H1 (cell line): ENCODE measurements around the gene NCF2. TPM values are rescaled to one million over a fixed set of nuclear protein-coding genes. Genes with fewer than 3 reads are reported as not detected.

Source experiments
- CTCF ChIA-PET: fragments of 300-600 bp; sonication (Branson Sonifier 250); formaldehyde crosslinking; loops from one replicate; lab custom pipeline; 2021; ENCODE audit not compliant: partially characterized antibody; lab: Charles Lee
- POLR2A ChIA-PET: fragments of 300-600 bp; sonication (Branson Sonifier 250); formaldehyde crosslinking; loops from one replicate; lab custom pipeline; 2021; ENCODE audit warnings: inconsistent platforms; ENCODE audit not compliant: partially characterized antibody; lab: Charles Lee
- DNase-seq, 2 experiments: peaks; one replicate each; pipeline versions ENCODE4 v3.0.0 to v3.0.0-alpha.2; 2010 to 2022; ENCODE audit warnings: low spot score in 2 of 2, low read depth in 1 of 2, mixed read lengths in 1 of 2
- FAIRE-seq: peaks from 2 replicates; lab custom pipeline; 2011; peaks lifted over from hg19 to GRCh38; lab: Jason Lieb, UNC
- H2AFZ ChIP-seq: 2 replicates; pipeline ENCODE4 v1.8.1; 2012; ENCODE audit warnings: low read length, inconsistent platforms
- H2AK5ac ChIP-seq: 2 replicates; pipeline ENCODE4 v1.6.1; 2013; ENCODE audit warnings: low read depth, low read length
- H2BK120ac ChIP-seq: replicated peaks from 2 replicates; pipeline ENCODE3; 2013; ENCODE audit warnings: low read depth, low read length, inconsistent platforms
- H2BK12ac ChIP-seq: 2 replicates; pipeline ENCODE4 v1.6.1; 2013; ENCODE audit warnings: low read depth, low read length
- H2BK15ac ChIP-seq: 2 replicates; pipeline ENCODE4 v1.6.1; 2013; ENCODE audit warnings: low read length
- H2BK20ac ChIP-seq: 2 replicates; pipeline ENCODE4 v1.6.1; 2013; ENCODE audit warnings: low read length
- H2BK5ac ChIP-seq: 2 replicates; pipeline ENCODE4 v1.6.1; 2013; ENCODE audit warnings: low read depth, low read length
- H3K14ac ChIP-seq: 2 replicates; pipeline ENCODE4 v1.6.1; 2013; ENCODE audit warnings: inconsistent platforms; ENCODE audit not compliant: insufficient read length
- H3K18ac ChIP-seq: 2 replicates; pipeline ENCODE4 v1.6.1; 2013; ENCODE audit warnings: low read length; ENCODE audit errors: extremely low read depth
- H3K23ac ChIP-seq: 2 replicates; pipeline ENCODE4 v1.6.1; 2013; ENCODE audit warnings: inconsistent platforms; ENCODE audit not compliant: insufficient read length
- H3K23me2 ChIP-seq: 2 replicates; pipeline ENCODE4 v1.6.1; 2013; ENCODE audit warnings: low read depth, low read length
- H3K27ac ChIP-seq: 2 replicates; pipeline ENCODE4 v1.6.1; 2011; ENCODE audit warnings: low read depth, low read length, inconsistent platforms
- H3K27me3 ChIP-seq, 4 experiments: replicated peaks in 1 of 4; 1 replicate in 1 of 4; 2 replicates in 3 of 4; pipeline versions ENCODE4 v1.6.1 to v1.8.1; 2011 to 2013; ENCODE audit warnings: low read length in 3 of 4, mild to moderate bottlenecking in 3 of 4, inconsistent platforms in 2 of 4, mixed read lengths in 2 of 4, moderate library complexity in 1 of 4; ENCODE audit not compliant: control insufficient read depth in 3 of 4, insufficient read depth in 3 of 4; ENCODE audit errors: extremely low read depth in 1 of 4
- H3K36me3 ChIP-seq, 4 experiments: 2 replicates each; pipeline versions ENCODE4 v1.6.1 to v1.8.1; 2011 to 2013; ENCODE audit warnings: mild to moderate bottlenecking in 4 of 4, low read length in 3 of 4, moderate library complexity in 2 of 4, control low read depth in 1 of 4, inconsistent platforms in 1 of 4; ENCODE audit not compliant: insufficient read depth in 4 of 4, control insufficient read depth in 2 of 4
- H3K4ac ChIP-seq: replicated peaks from 2 replicates; pipeline ENCODE3; 2013; ENCODE audit warnings: low read length, low read depth, mixed read lengths, inconsistent platforms; ENCODE audit not compliant: insufficient read length
- H3K4me1 ChIP-seq, 4 experiments: replicated peaks in 1 of 4; 1 replicate in 1 of 4; 2 replicates in 3 of 4; pipeline versions ENCODE4 v1.6.1 to v1.8.1; 2011 to 2013; ENCODE audit warnings: low read length in 3 of 4, inconsistent platforms in 2 of 4, mixed read lengths in 1 of 4; ENCODE audit not compliant: insufficient read depth in 4 of 4, control insufficient read depth in 3 of 4
- H3K4me2 ChIP-seq, 2 experiments: 2 replicates each; pipeline versions ENCODE4 v1.6.1 to v1.8.1; 2011 to 2013; ENCODE audit warnings: low read depth in 2 of 2, low read length in 2 of 2, control low read depth in 1 of 2, inconsistent platforms in 1 of 2, mild to moderate bottlenecking in 1 of 2; ENCODE audit not compliant: insufficient read depth in 1 of 2
- H3K4me3 ChIP-seq, 4 experiments: fragments of 200-600, 300-600 bp in 1 of 4; sonication (generic), shearing (Covaris generic), sonication (Bioruptor Twin) in 1 of 4; 2 replicates each; pipeline versions ENCODE4 v1.5.1 to v1.8.1; 2011 to 2016; ENCODE audit warnings: low read length in 4 of 4, low read depth in 3 of 4, control low read depth in 2 of 4, inconsistent platforms in 2 of 4, mild to moderate bottlenecking in 2 of 4, mixed read lengths in 1 of 4, moderate library complexity in 1 of 4; ENCODE audit not compliant: insufficient read depth in 2 of 4; ENCODE audit errors: extremely low read depth in 1 of 4
- H3K56ac ChIP-seq: replicated peaks from 2 replicates; pipeline ENCODE3; 2013; ENCODE audit warnings: low read depth, mild to moderate bottlenecking, mixed read lengths, low read length, inconsistent platforms; ENCODE audit not compliant: insufficient read length
- H3K79me1 ChIP-seq: 2 replicates; pipeline ENCODE4 v1.6.1; 2013; ENCODE audit warnings: low read depth, low read length, control low read depth
- H3K79me2 ChIP-seq, 2 experiments: 2 replicates each; pipeline versions ENCODE4 v1.6.1 to v1.8.1; 2012 to 2013; ENCODE audit warnings: low read length in 2 of 2, mild to moderate bottlenecking in 2 of 2, inconsistent platforms in 1 of 2; ENCODE audit not compliant: insufficient read depth in 2 of 2, control insufficient read depth in 1 of 2
- H3K9ac ChIP-seq, 4 experiments: replicated peaks in 1 of 4; 1 replicate in 1 of 4; 2 replicates in 3 of 4; pipeline versions ENCODE4 v1.6.1 to v1.8.1; 2011 to 2013; ENCODE audit warnings: low read depth in 3 of 4, low read length in 3 of 4, control low read depth in 2 of 4, mild to moderate bottlenecking in 2 of 4, moderate library complexity in 2 of 4, inconsistent platforms in 1 of 4; ENCODE audit errors: extremely low read depth in 1 of 4
- H3K9me3 ChIP-seq, 2 experiments: 2 replicates each; pipeline versions ENCODE4 v1.6.1 to v1.8.1; 2012 to 2013; ENCODE audit warnings: mild to moderate bottlenecking in 2 of 2, moderate library complexity in 2 of 2, control low read depth in 1 of 2, inconsistent platforms in 1 of 2, low read depth in 1 of 2, low read length in 1 of 2, mixed read lengths in 1 of 2; ENCODE audit not compliant: insufficient read depth in 2 of 2
- H4K20me1 ChIP-seq, 2 experiments: replicated peaks in 1 of 2; 2 replicates each; pipeline versions ENCODE3 to v1.8.1; 2011 to 2013; ENCODE audit warnings: inconsistent platforms in 2 of 2, low read length in 2 of 2, mild to moderate bottlenecking in 1 of 2; ENCODE audit not compliant: insufficient read depth in 2 of 2, control insufficient read depth in 1 of 2
- H4K5ac ChIP-seq: 2 replicates; pipeline ENCODE4 v1.6.1; 2013; ENCODE audit warnings: low read length, low read depth, mixed read lengths, inconsistent platforms; ENCODE audit not compliant: insufficient read length
- H4K8ac ChIP-seq: 2 replicates; pipeline ENCODE4 v1.8.0; 2013; ENCODE audit warnings: mild to moderate bottlenecking, moderate library complexity, low read length, inconsistent platforms; ENCODE audit not compliant: insufficient read depth; ENCODE audit errors: extremely low read depth
- H4K91ac ChIP-seq: replicated peaks from 2 replicates; pipeline ENCODE3; 2013; ENCODE audit warnings: low read length, mixed read lengths, inconsistent platforms; ENCODE audit not compliant: insufficient read length
- BRCA1 ChIP-seq: IDR thresholded peaks from 2 replicates; pipeline ENCODE4 v1.6.1; 2012; ENCODE audit warnings: low read depth, low read length, improper control_type of control experiment
- CBX8 ChIP-seq: fragments of 300-800, 300-1000 bp; sonication (generic); IDR thresholded peaks from 2 replicates; pipeline ENCODE4 v1.7.1; 2016; ENCODE audit warnings: low read depth, low read length, borderline replicate concordance
- EZH2 ChIP-seq: fragments of 200-600 bp; sonication (generic); IDR thresholded peaks from 2 replicates; pipeline ENCODE4 v1.7.1; 2012; ENCODE audit warnings: low read depth, mild to moderate bottlenecking, moderate library complexity, low read length, inconsistent platforms; ENCODE audit not compliant: severe bottlenecking
- POLR2A ChIP-seq, 2 experiments: IDR thresholded peaks; 1 replicate in 1 of 2; 2 replicates in 1 of 2; pipeline ENCODE4 v1.6.1; 2011; ENCODE audit warnings: low read depth in 2 of 2, low read length in 2 of 2, mild to moderate bottlenecking in 2 of 2; ENCODE audit errors: control extremely low read depth in 1 of 2
- RFX5 ChIP-seq: IDR thresholded peaks from 2 replicates; pipeline ENCODE4 v1.6.1; 2011; ENCODE audit warnings: low read depth, low read length, improper control_type of control experiment, borderline replicate concordance
- RNF2 ChIP-seq: fragments of 200-900, 300-1000 bp; sonication (generic); IDR thresholded peaks from 2 replicates; pipeline ENCODE4 v1.7.1; 2016; ENCODE audit warnings: borderline replicate concordance, low read depth, mild to moderate bottlenecking, antibody characterized with exemption, low read length; ENCODE audit not compliant: poor library complexity, severe bottlenecking; ENCODE audit errors: missing control alignments
- RXRA ChIP-seq: IDR thresholded peaks from 2 replicates; pipeline ENCODE4 v1.6.1; 2011; ENCODE audit warnings: low read depth, mild to moderate bottlenecking, low read length, moderate library complexity; ENCODE audit not compliant: insufficient read depth
- SIX5 ChIP-seq: IDR thresholded peaks from 2 replicates; pipeline ENCODE4 v1.6.1; 2011; ENCODE audit warnings: mild to moderate bottlenecking, low read depth, low read length
- SP2 ChIP-seq: IDR thresholded peaks from 2 replicates; pipeline ENCODE4 v1.6.1; 2012; ENCODE audit warnings: mild to moderate bottlenecking, low read length, inconsistent platforms
- ZNF274 ChIP-seq: IDR thresholded peaks from 2 replicates; pipeline ENCODE4 v1.7.0; 2012; ENCODE audit warnings: low read length, borderline replicate concordance; ENCODE audit errors: extremely low read depth
- WGBS, 2 experiments: shearing (Covaris generic) in 1 of 2; methylation state at CpG; one replicate each; pipeline versions ENCODE4 v1.1.6 to v1.1.7; 2013 to 2015; ENCODE audit warnings: low lambda C conversion rate in 2 of 2, mixed read lengths in 2 of 2, inconsistent platforms in 1 of 2, low coverage in 1 of 2, missing lambda C conversion rate in 1 of 2; ENCODE audit not compliant: insufficient replicate concordance in 2 of 2, insufficient coverage in 1 of 2, insufficient read length in 1 of 2; ENCODE audit errors: extremely low coverage in 1 of 2, missing lambda C conversion rate in 1 of 2; 5-methylcytosine and 5-hydroxymethylcytosine counted together
- polyA plus RNA-seq, 7 experiments: library from polyadenylated mRNA; depleted of rRNA in 3 of 7; stranded (reverse) in 5 of 7; unstranded in 2 of 7; fragments of >200 nt in 5 of 7; fragments of 200-250 nt in 2 of 7; gene quantifications; 1 replicate in 5 of 7; 2 replicates in 1 of 7; 4 replicates in 1 of 7; pipeline versions ENCODE4 v1.2.1 to v1.2.3, GENCODE V29; 2011 to 2013; ENCODE audit warnings: missing spikeins in 2 of 7, mixed read lengths in 2 of 7
- total RNA-seq: library from RNA; stranded (reverse); fragmentation: NEBNext Ultra II Directional; extraction: Animal tissue kit (Norgen Biotek cat#: 25700); gene quantifications from 2 replicates; pipeline ENCODE4 v1.2.1, GENCODE V29; 2021

NCF2 gene
- total and polyA plus RNA-seq, 2 of the 8 experiments (the other 6 are each of a cell fraction or from before 2014, with no cell fraction given): not detected

GRCh38 chr1:183568176-183569021, 21.9 kb downstream of the NCF2 start:
- POLR2A ChIA-PET: interaction anchor here (0.6 to 2.2 kb wide), 3 partner anchors 8 to 26 kb away, joined by 3 to 10 read pairs (median 4); no protein-coding TSS in a partner anchor
- H3K4me2 ChIP-seq: no peak overlapping the region
- TF ChIP-seq ZNF274: no peak
- TF ChIP-seq EZH2: no peak
- TF ChIP-seq CBX8: no peak
- no peak for TF ChIP-seq SP2
- no peak for TF ChIP-seq RXRA
- TF ChIP-seq SIX5: no peak
- no peak for TF ChIP-seq RFX5
- TF ChIP-seq BRCA1: no peak
- TF ChIP-seq RNF2: no peak
- no peak for TF ChIP-seq POLR2A (IDR thresholded peaks at IDR 0.05; ENCODE audit: control extremely low read depth in 1 of 2, low read depth in 2 of 2, low read length in 2 of 2)

More at GRCh38 chr1:183568176-183569021, 21.9 kb downstream of the NCF2 start:
- H4K91ac ChIP-seq: no peak overlapping the region
- no peak overlapping the region for H3K4ac ChIP-seq
- no peaks in the 10 kb centered on the region for H4K20me1 ChIP-seq
- H3K79me2 ChIP-seq: no peaks in the 10 kb centered on the region
- no peak overlapping the region for H2AFZ ChIP-seq
- no peak for DNase-seq
- H3K9me3 ChIP-seq: no peaks in the 10 kb centered on the region
- H3K14ac ChIP-seq: no peak overlapping the region
- no peak overlapping the region for H2BK12ac ChIP-seq
- no peaks in the 10 kb centered on the region for H3K23me2 ChIP-seq
- no peaks in the 10 kb centered on the region for H3K79me1 ChIP-seq
- H2BK20ac ChIP-seq: no peak overlapping the region
- no peaks in the 10 kb centered on the region for H3K27me3 ChIP-seq
- H3K27ac ChIP-seq: no peak overlapping the region
- no peaks in the 10 kb centered on the region for H3K4me1 ChIP-seq
- no peak overlapping the region for H3K18ac ChIP-seq
- H2AK5ac ChIP-seq: no peak overlapping the region
- CTCF ChIA-PET: interaction anchor here (0.6 to 1.7 kb wide), 5 partner anchors 12 to 348 kb away, joined by 3 to 6 read pairs (median 4); no protein-coding TSS in a partner anchor
- H4K5ac ChIP-seq: no peak overlapping the region
- no peak overlapping the region for H2BK15ac ChIP-seq
- H3K56ac ChIP-seq: no peak overlapping the region
- no peaks in the 10 kb centered on the region for H3K36me3 ChIP-seq
- WGBS, 2 experiments: 89% methylated on average over 12 of the region's 12 CpGs; no CpG with 5 or more reads in 1 of the 2 experiments
- no peak overlapping the region for H2BK120ac ChIP-seq
- no peak overlapping the region for H3K4me3 ChIP-seq
- H2BK5ac ChIP-seq: no peak overlapping the region
- no peak overlapping the region for H3K9ac ChIP-seq
- no peak for FAIRE-seq
- no peak overlapping the region for H4K8ac ChIP-seq
- H3K23ac ChIP-seq: no peak overlapping the region
